HCT116 (cell line): ENCODE measurements around the gene HOXC6.

Experiments used
- CEBPB ChIP-seq: IDR thresholded peaks from 2 replicates; pipeline ENCODE4 v1.6.1; 2012; ENCODE audit warnings: low read depth
- CTCF ChIP-seq, 3 experiments: fragments of 200-600 bp in 1 of 3; sonication (generic) in 1 of 3; IDR thresholded peaks in 2 of 3; conservative IDR thresholded peaks in 1 of 3; 2 replicates each; pipeline ENCODE4 v1.5.1; 2012 to 2017; ENCODE audit warnings: low read depth in 2 of 3, low read length in 2 of 3, antibody characterized with exemption in 1 of 3, borderline replicate concordance in 1 of 3, control low read depth in 1 of 3, mild to moderate bottlenecking in 1 of 3, mixed read lengths in 1 of 3, mixed run types in 1 of 3, moderate library complexity in 1 of 3; ENCODE audit not compliant: insufficient read depth in 1 of 3
- EZH2 ChIP-seq: fragments of 200-600 bp; sonication (generic); IDR thresholded peaks from 2 replicates; pipeline ENCODE4 v1.6.1; 2017; ENCODE audit warnings: antibody characterized with exemption, mixed run types
- POLR2A ChIP-seq: IDR thresholded peaks from 2 replicates; pipeline ENCODE4 v1.7.0; 2011; ENCODE audit warnings: borderline replicate concordance; ENCODE audit not compliant: insufficient read depth, insufficient read length; ENCODE audit errors: extremely low read depth
- RAD21 ChIP-seq: IDR thresholded peaks from 2 replicates; pipeline ENCODE4 v1.6.1; 2012; ENCODE audit warnings: low read depth, mild to moderate bottlenecking
- ZFX ChIP-seq: fragments of 450-650 bp; IDR thresholded peaks from 2 replicates; pipeline ENCODE4 v1.6.1; 2017
- TF ChIP-seq, protein P1 (sequence below): IDR thresholded peaks from 2 replicates; pipeline ENCODE4 v1.6.1; 2012
- TF ChIP-seq, protein P2 (sequence below): IDR thresholded peaks from 2 replicates; pipeline ENCODE4 v1.6.1; 2011; ENCODE audit warnings: mild to moderate bottlenecking, low read length, moderate library complexity; ENCODE audit not compliant: insufficient replicate concordance; ENCODE audit errors: extremely low read depth

- TF ChIP-seq, protein P1, sequence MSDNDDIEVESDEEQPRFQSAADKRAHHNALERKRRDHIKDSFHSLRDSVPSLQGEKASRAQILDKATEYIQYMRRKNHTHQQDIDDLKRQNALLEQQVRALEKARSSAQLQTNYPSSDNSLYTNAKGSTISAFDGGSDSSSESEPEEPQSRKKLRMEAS = no peak
- no peak for TF ChIP-seq CTCF (IDR thresholded peaks at IDR 0.05 in 2 of 3, conservative IDR thresholded peaks at IDR 0.05 in 1 of 3; ENCODE audit: borderline replicate concordance in 1 of 3, insufficient read depth in 1 of 3, low read depth in 2 of 3, low read length in 2 of 3)
- no peak for TF ChIP-seq POLR2A
- TF ChIP-seq, protein P2, sequence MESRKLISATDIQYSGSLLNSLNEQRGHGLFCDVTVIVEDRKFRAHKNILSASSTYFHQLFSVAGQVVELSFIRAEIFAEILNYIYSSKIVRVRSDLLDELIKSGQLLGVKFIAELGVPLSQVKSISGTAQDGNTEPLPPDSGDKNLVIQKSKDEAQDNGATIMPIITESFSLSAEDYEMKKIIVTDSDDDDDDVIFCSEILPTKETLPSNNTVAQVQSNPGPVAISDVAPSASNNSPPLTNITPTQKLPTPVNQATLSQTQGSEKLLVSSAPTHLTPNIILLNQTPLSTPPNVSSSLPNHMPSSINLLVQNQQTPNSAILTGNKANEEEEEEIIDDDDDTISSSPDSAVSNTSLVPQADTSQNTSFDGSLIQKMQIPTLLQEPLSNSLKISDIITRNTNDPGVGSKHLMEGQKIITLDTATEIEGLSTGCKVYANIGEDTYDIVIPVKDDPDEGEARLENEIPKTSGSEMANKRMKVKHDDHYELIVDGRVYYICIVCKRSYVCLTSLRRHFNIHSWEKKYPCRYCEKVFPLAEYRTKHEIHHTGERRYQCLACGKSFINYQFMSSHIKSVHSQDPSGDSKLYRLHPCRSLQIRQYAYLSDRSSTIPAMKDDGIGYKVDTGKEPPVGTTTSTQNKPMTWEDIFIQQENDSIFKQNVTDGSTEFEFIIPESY = no peak
- TF ChIP-seq RAD21 = no peak
- TF ChIP-seq CEBPB = no peak
- TF ChIP-seq EZH2 = no peak
- TF ChIP-seq ZFX = no peak
Measured at GRCh38 chr12:53997204-53998109, 30.8 kb upstream of the HOXC6 start.
